ENCODE results near the gene ZEB1. TPM values are rescaled to one million over a fixed set of nuclear protein-coding genes. Genes with fewer than 3 reads are reported as not detected.

Gene ZEB1
- total and polyA plus RNA-seq, 2 donors (not counting 1 experiment from before 2014, with no cell fraction given), result 73.7 to 221 TPM

- DNase-seq (ENCODE audit: low read depth in 2 of 2), result peak; percentile 61 to 85
- no peak for TF ChIP-seq EZH2 (IDR thresholded peaks at IDR 0.05; ENCODE audit: low read length, missing control alignments)
- TF ChIP-seq, protein P1, sequence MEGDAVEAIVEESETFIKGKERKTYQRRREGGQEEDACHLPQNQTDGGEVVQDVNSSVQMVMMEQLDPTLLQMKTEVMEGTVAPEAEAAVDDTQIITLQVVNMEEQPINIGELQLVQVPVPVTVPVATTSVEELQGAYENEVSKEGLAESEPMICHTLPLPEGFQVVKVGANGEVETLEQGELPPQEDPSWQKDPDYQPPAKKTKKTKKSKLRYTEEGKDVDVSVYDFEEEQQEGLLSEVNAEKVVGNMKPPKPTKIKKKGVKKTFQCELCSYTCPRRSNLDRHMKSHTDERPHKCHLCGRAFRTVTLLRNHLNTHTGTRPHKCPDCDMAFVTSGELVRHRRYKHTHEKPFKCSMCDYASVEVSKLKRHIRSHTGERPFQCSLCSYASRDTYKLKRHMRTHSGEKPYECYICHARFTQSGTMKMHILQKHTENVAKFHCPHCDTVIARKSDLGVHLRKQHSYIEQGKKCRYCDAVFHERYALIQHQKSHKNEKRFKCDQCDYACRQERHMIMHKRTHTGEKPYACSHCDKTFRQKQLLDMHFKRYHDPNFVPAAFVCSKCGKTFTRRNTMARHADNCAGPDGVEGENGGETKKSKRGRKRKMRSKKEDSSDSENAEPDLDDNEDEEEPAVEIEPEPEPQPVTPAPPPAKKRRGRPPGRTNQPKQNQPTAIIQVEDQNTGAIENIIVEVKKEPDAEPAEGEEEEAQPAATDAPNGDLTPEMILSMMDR (conservative IDR thresholded peaks at IDR 0.05 in 1 of 2, IDR thresholded peaks at IDR 0.05 in 1 of 2; ENCODE audit: low read depth in 1 of 2, low read length in 2 of 2), result no peak
- peak overlapping the region in 2 of 4 experiments; percentile 9 to 12 for H3K4me3 ChIP-seq (replicated peaks in 1 of 4; ENCODE audit: control extremely low read depth in 1 of 4, insufficient read depth in 1 of 4, low read depth in 3 of 4, low read length in 4 of 4)
- H3K9ac ChIP-seq (ENCODE audit: insufficient read depth, low read length), result no peak overlapping the region
- H2AFZ ChIP-seq (ENCODE audit: low read length), result no peak overlapping the region
- peak overlapping the region; percentile 47 for H3K27ac ChIP-seq (ENCODE audit: insufficient read depth, low read length)
- H3K79me2 ChIP-seq (ENCODE audit: control insufficient read depth, insufficient read depth, low read length), result peaks cover 33% of the 10 kb centered on the region
- no peaks in the 10 kb centered on the region for H3K36me3 ChIP-seq (ENCODE audit: control insufficient read depth, insufficient read depth, low read length)
- H3K4me1 ChIP-seq (ENCODE audit: control insufficient read depth, extremely low read depth, insufficient read depth, low read length), result peaks cover 14% of the 10 kb centered on the region
- H3K4me2 ChIP-seq (ENCODE audit: extremely low read depth, insufficient read depth, low read length), result peak overlapping the region; percentile 65
- H3K9me3 ChIP-seq (ENCODE audit: control insufficient read depth, insufficient read depth, low read depth, low read length), result no peaks in the 10 kb centered on the region
- no peaks in the 10 kb centered on the region for H3K27me3 ChIP-seq (ENCODE audit: control insufficient read depth, insufficient read depth, low read length)
- H4K20me1 ChIP-seq (ENCODE audit: control insufficient read depth, extremely low read depth, insufficient read depth, low read length), result no peaks in the 10 kb centered on the region
Observed at GRCh38 chr10:31315453-31315852, 3.6 kb upstream of the ZEB1 start.

DNA sequence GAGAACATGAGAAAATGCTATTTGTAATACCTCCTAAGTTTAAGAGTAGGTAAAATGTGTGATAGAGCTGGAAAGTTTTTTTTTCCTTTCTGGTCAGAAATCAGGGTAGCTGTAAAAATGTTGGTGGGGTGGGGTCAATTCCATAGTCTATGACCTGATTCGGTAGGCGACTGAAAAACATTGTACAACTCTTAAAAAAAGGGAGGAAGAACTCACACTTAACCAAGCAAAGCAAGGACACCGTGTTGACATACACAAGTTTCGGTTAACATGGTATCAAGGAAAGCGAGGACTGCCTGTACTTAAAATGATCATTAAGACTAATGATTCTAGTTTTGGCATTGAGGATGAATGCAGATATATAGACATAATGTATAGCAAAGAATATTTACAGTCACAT, 1.8 kb upstream of the ZEB1 start:
- H3K36me3 ChIP-seq (ENCODE audit: control insufficient read depth, insufficient read depth, low read length), result no peaks in the 10 kb centered on the region
- TF ChIP-seq EZH2 (IDR thresholded peaks at IDR 0.05; ENCODE audit: low read length, missing control alignments), result no peak
- no peak for DNase-seq (ENCODE audit: low read depth in 2 of 2)
- no peak overlapping the region for H3K27ac ChIP-seq (ENCODE audit: insufficient read depth, low read length)
- peaks cover 14% of the 10 kb centered on the region for H3K4me1 ChIP-seq (ENCODE audit: control insufficient read depth, extremely low read depth, insufficient read depth, low read length)
- H3K27me3 ChIP-seq (ENCODE audit: control insufficient read depth, insufficient read depth, low read length), result no peaks in the 10 kb centered on the region
- H3K4me3 ChIP-seq (replicated peaks in 1 of 4; ENCODE audit: control extremely low read depth in 1 of 4, insufficient read depth in 1 of 4, low read depth in 3 of 4, low read length in 4 of 4), result peak overlapping the region in 1 of 4 experiments; percentile 79
- H4K20me1 ChIP-seq (ENCODE audit: control insufficient read depth, extremely low read depth, insufficient read depth, low read length), result no peaks in the 10 kb centered on the region
- H3K9ac ChIP-seq (ENCODE audit: insufficient read depth, low read length), result no peak overlapping the region
- no peak overlapping the region for H2AFZ ChIP-seq (ENCODE audit: low read length)
- peak overlapping the region; percentile 59 for H3K4me2 ChIP-seq (ENCODE audit: extremely low read depth, insufficient read depth, low read length)
- H3K79me2 ChIP-seq (ENCODE audit: control insufficient read depth, insufficient read depth, low read length), result peaks cover 50% of the 10 kb centered on the region
- H3K9me3 ChIP-seq (ENCODE audit: control insufficient read depth, insufficient read depth, low read depth, low read length), result no peaks in the 10 kb centered on the region

DNA sequence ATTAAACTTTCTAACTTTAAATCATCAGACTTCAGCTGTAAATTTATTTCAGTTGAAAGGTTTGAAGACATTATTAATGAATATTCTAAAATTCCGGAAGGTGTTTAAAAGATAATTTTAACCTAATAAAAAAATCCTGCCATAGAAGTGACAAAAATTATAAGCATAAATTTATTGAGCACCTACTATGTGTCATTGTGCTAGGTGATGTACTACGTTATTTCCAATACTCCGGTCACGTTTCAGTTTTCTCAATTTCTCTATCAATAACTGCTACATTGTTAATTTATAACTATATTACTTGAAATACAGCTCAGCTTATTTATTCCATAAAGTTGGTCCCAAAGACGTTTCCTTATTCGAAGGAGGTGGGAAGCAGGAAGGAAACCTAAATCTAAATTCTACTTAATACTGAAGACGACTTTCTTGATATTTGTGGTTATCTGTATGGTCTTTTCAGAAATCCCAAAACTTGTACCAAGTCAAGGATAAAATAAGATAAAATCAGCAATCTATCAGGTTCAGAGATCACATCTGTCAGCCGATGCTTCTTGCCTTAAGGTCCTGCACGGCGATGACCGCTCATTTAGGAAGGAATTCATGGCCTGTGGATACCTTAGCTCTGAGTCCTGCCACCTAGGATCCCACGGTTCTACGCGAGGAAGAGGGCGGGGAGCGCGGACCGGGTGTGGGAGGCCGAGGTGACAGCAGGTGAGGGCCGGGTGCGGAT, 1.2 kb upstream of the ZEB1 start:
- no peaks in the 10 kb centered on the region for H4K20me1 ChIP-seq (ENCODE audit: control insufficient read depth, extremely low read depth, insufficient read depth, low read length)
- DNase-seq (ENCODE audit: low read depth in 2 of 2), result no peak
- H3K4me3 ChIP-seq (replicated peaks in 1 of 4; ENCODE audit: control extremely low read depth in 1 of 4, insufficient read depth in 1 of 4, low read depth in 3 of 4, low read length in 4 of 4), result peak overlapping the region; percentile 73 to 85 (median 82)
- peaks cover 14% of the 10 kb centered on the region for H3K4me1 ChIP-seq (ENCODE audit: control insufficient read depth, extremely low read depth, insufficient read depth, low read length)
- H3K9me3 ChIP-seq (ENCODE audit: control insufficient read depth, insufficient read depth, low read depth, low read length), result no peaks in the 10 kb centered on the region
- no peak overlapping the region for H2AFZ ChIP-seq (ENCODE audit: low read length)
- peak overlapping the region; percentile 84 for H3K4me2 ChIP-seq (ENCODE audit: extremely low read depth, insufficient read depth, low read length)
- H3K79me2 ChIP-seq (ENCODE audit: control insufficient read depth, insufficient read depth, low read length), result peaks cover 57% of the 10 kb centered on the region
- H3K27ac ChIP-seq (ENCODE audit: insufficient read depth, low read length), result peak overlapping the region; percentile 96
- TF ChIP-seq, protein P1 (conservative IDR thresholded peaks at IDR 0.05 in 1 of 2, IDR thresholded peaks at IDR 0.05 in 1 of 2; ENCODE audit: low read depth in 1 of 2, low read length in 2 of 2), result no peak
- H3K9ac ChIP-seq (ENCODE audit: insufficient read depth, low read length), result peak overlapping the region; percentile 88
- no peaks in the 10 kb centered on the region for H3K27me3 ChIP-seq (ENCODE audit: control insufficient read depth, insufficient read depth, low read length)
- H3K36me3 ChIP-seq (ENCODE audit: control insufficient read depth, insufficient read depth, low read length), result no peaks in the 10 kb centered on the region

All from fibroblast of lung (primary cell).